ENCODE results near the gene RNF4.

Gene RNF4

DNA sequence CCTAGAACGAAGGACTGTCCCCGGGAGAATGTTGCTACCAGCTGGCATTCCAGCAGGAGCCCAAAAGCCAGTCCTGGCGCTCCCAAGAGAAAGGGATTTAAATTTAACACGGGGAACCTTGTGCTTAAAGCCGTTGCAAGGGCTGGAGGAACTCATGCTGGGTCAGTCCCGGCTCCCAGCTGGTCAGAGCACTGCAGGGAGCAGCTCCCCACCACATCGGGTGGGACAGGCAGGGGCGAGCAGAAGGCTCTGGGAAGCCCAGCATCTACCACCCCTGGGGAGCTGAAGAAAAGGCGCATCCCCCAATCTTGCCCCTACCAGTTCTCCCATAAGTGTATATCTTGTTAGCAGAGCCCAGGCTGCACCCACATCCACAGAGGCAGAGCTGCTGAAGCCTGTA is 34.5 kb upstream of the RNF4 start:
- TF ChIP-seq, protein P1, sequence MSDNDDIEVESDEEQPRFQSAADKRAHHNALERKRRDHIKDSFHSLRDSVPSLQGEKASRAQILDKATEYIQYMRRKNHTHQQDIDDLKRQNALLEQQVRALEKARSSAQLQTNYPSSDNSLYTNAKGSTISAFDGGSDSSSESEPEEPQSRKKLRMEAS (IDR thresholded peaks at IDR 0.05; ENCODE audit: low read depth, low read length) = no peak
- TF ChIP-seq, protein P2, sequence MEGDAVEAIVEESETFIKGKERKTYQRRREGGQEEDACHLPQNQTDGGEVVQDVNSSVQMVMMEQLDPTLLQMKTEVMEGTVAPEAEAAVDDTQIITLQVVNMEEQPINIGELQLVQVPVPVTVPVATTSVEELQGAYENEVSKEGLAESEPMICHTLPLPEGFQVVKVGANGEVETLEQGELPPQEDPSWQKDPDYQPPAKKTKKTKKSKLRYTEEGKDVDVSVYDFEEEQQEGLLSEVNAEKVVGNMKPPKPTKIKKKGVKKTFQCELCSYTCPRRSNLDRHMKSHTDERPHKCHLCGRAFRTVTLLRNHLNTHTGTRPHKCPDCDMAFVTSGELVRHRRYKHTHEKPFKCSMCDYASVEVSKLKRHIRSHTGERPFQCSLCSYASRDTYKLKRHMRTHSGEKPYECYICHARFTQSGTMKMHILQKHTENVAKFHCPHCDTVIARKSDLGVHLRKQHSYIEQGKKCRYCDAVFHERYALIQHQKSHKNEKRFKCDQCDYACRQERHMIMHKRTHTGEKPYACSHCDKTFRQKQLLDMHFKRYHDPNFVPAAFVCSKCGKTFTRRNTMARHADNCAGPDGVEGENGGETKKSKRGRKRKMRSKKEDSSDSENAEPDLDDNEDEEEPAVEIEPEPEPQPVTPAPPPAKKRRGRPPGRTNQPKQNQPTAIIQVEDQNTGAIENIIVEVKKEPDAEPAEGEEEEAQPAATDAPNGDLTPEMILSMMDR (IDR thresholded peaks at IDR 0.05; ENCODE audit: low read depth, low read length) = no peak
- TF ChIP-seq MYC (IDR thresholded peaks at IDR 0.05; ENCODE audit: low read depth, low read length) = no peak
- TF ChIP-seq POLR2A (IDR thresholded peaks at IDR 0.05; ENCODE audit: extremely low read depth, insufficient read length) = no peak
- DNase-seq (ENCODE audit: low read depth) = no peak
- H3K4me3 ChIP-seq (ENCODE audit: low read depth, low read length) = no peak overlapping the region

DNA sequence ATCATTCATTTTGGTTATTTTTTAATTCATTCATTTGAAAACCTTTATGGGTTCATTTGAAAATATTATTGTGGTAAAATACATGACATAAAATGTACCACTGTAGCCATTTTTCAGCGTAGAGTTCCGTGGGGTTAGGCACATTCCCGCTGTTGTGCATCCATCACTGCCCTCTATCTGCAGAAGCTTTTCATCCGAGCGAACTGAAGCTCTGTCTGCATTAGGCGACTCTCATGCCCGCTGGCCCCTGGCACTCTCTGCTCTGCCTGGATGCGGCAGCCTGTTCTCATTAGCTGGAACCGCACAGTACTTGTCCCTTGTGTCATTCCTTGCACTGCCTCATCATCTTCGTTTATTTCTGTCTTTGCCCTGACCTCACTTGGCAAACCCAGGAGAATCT is 32.6 kb upstream of the RNF4 start:
- TF ChIP-seq MYC (IDR thresholded peaks at IDR 0.05; ENCODE audit: low read depth, low read length) = no peak
- no peak for TF ChIP-seq POLR2A (IDR thresholded peaks at IDR 0.05; ENCODE audit: extremely low read depth, insufficient read length)
- no peak overlapping the region for H3K4me3 ChIP-seq (ENCODE audit: low read depth, low read length)
- DNase-seq (ENCODE audit: low read depth) = no peak

DNA sequence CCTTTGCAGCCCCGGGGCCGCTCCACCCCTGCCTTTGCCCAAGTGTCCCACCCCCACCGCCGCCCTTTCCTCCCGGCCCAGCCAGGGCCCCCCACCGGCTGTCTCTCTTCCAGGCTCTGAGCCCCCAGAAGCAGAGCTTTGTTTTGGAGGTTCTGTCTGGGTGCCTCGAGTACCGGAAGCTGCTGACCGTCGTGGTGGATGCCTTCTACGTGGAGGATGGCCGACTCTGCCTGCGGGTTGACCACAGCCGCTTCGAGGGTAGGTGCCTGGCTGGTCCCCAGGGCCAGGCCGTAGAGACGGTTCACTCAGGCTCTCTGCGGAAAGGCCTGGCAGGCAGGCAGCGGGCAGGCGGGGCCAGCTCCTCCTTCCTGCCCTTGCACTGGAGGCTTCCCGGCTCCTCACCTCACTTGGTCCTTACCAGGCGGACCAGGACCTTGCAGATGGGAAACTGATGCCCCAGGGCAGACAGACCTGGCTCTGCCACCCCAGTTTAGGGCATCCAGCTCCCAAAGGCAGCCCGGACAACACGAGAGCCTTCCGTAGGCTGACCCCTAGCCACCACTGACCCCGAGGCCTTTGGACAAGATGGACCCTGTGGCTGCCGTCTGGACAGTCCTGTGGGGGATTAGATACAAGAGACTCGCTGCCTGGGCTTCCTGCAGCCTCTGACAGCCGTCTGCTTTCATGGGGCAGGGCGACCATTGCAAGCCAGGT is 32.0 kb upstream of the RNF4 start:
- no peak for TF ChIP-seq MYC (IDR thresholded peaks at IDR 0.05; ENCODE audit: low read depth, low read length)
- no peak for DNase-seq (ENCODE audit: low read depth)
- H3K4me3 ChIP-seq (ENCODE audit: low read depth, low read length) = no peak overlapping the region

DNA sequence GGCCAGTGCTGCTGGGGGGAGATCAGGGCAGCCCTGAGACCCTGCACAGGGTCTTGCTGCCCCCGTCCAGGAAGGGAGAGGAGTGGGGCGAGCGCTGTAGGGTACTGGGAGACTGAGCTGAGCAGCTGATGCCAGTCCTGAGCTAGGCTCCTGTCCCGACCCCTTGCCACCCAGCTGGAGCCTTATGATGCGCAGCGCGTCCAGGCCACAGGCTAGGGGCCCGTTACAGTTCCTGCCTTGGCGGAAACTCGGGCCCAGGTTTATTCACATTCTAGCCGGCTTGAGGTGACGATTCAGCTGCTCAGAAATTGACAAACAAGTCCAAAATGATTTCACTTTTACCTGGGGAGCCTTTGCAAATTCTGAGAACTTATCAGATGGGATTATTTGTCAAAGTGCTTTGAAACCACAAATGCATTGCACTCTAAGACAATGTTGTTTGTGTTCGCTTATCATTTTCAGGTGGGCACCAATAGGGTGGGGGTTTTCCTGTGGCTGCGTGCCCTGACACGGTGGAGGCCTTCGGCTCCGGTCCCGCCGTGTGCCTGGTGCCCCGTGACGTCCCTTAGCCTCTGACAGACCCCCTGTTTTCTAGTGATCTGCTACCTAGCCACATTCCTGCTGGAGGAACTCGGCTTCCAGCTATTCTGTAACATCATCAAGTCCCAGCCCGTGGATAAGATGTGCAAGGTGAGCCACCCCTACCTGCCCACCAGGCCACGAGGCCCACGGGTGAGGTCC is 31.3 kb upstream of the RNF4 start:
- TF ChIP-seq, protein P2 (IDR thresholded peaks at IDR 0.05; ENCODE audit: low read depth, low read length) = no peak
- TF ChIP-seq MYC (IDR thresholded peaks at IDR 0.05; ENCODE audit: low read depth, low read length) (no peak), POLR2A (IDR thresholded peaks at IDR 0.05; ENCODE audit: extremely low read depth, insufficient read length) (no peak)
- TF ChIP-seq, protein P1 (IDR thresholded peaks at IDR 0.05; ENCODE audit: low read depth, low read length) = no peak
- no peak for DNase-seq (ENCODE audit: low read depth)
- H3K4me3 ChIP-seq (ENCODE audit: low read depth, low read length) = no peak overlapping the region

DNA sequence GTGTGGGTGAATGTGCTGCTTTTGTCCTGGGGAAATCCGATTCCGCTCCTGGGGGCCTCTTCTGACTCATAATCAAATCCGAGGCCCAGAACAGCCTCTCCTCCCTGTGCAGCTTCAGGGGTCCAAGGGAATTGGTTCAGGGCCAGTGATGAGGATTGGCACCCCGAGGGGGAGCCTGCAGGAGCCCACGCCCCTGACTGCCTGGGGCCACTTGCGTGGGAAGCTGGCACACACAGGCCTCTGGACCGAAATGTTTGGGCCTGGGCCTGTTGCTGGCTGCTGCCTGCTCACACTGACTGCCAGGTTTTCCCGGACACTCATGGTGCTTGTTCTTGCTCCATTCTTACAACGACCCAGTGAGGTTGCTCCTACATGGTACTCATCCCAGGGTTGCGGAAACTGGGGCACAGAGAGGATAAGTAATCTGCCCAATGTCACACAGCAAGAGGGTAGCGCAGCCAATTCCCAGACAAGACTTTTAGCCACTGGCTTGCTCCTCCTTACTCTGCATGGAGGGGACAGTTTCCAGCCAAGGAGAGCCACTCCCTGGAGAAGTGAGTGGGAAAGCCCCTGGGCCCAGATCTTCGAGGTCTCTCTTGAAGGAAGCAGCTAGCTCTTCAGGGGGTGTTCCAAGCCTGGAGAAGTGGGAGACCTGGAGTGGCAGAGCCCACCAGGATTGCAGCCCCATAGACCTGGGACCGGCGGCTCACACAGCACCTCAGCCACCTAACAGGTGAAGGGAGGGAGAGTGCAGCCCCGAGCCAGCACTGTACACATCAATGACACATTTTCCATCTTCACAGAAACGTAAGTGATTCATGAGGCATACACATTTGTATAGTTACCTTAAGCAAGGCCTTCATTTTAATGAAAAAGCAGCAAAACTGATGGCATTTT is 29.8 kb upstream of the RNF4 start:
- no peak for DNase-seq (ENCODE audit: low read depth)
- TF ChIP-seq POLR2A (IDR thresholded peaks at IDR 0.05; ENCODE audit: extremely low read depth, insufficient read length) (no peak), MYC (IDR thresholded peaks at IDR 0.05; ENCODE audit: low read depth, low read length) (no peak)
- TF ChIP-seq, protein P1 (IDR thresholded peaks at IDR 0.05; ENCODE audit: low read depth, low read length) = no peak
- TF ChIP-seq, protein P2 (IDR thresholded peaks at IDR 0.05; ENCODE audit: low read depth, low read length) = no peak
- no peak overlapping the region for H3K4me3 ChIP-seq (ENCODE audit: low read depth, low read length)

DNA sequence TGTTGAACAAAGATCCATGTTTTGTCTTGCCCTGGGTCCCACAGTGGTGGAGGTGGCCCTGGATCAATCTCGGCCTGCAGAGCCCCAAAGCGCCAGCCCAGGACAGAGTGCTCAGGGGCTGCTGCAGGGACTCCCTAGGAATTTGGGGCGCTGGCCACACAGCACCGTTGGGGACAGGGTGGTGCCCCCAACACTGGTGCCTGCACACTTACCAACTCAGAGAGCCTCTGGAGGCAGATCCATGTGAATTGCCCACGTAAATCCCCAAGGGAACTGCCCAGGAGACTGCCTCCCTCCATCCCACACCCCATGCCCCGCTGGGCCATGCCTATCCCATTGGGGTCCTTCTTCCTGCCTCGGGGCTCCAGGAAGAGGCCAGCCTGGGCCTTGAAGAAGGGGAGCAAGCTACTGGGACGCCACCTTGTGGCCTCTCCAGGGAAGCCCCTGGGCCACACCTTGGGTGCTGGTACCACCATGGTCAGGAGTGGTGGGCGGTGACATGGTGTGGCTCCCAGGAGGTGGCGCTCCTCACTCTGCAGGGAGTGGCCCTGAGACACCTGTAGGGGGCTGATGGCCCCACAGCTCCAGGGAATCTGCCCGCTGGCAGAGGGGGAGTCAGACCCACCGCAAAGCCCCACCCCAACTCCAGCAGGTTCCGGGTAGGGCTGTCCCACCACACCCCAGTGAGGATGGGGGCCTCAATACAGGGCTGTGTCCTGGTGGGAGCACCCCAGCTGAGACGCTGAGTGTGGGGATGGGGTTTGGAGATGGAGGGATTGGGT is 27.3 kb upstream of the RNF4 start:
- TF ChIP-seq MYC (IDR thresholded peaks at IDR 0.05; ENCODE audit: low read depth, low read length) = peak; percentile 58; the same call in 1 of the 2 replicates
- no peak for TF ChIP-seq POLR2A (IDR thresholded peaks at IDR 0.05; ENCODE audit: extremely low read depth, insufficient read length)
- TF ChIP-seq, protein P2 (IDR thresholded peaks at IDR 0.05; ENCODE audit: low read depth, low read length) = peak; percentile 99
- TF ChIP-seq, protein P1 (IDR thresholded peaks at IDR 0.05; ENCODE audit: low read depth, low read length) = peak; percentile 69
- peak; percentile 90 for DNase-seq (ENCODE audit: low read depth)
- no peak overlapping the region for H3K4me3 ChIP-seq (ENCODE audit: low read depth, low read length)
